HG03108 (cell line): ENCODE measurements around the gene PPP1R14C.
"Not testable (repeated sequence)": the region's sequence is repeated elsewhere in the genome, so short reads cannot be mapped to it uniquely, and the experiment has no call there.

Source experiments
- ATAC-seq: cut with Tn5 transposase; IDR thresholded peaks from one replicate; pipeline ENCODE4 v1.9.1; 2021; ENCODE audit warnings: moderate library complexity; ENCODE audit not compliant: unreplicated experiment

PPP1R14C gene

DNA sequence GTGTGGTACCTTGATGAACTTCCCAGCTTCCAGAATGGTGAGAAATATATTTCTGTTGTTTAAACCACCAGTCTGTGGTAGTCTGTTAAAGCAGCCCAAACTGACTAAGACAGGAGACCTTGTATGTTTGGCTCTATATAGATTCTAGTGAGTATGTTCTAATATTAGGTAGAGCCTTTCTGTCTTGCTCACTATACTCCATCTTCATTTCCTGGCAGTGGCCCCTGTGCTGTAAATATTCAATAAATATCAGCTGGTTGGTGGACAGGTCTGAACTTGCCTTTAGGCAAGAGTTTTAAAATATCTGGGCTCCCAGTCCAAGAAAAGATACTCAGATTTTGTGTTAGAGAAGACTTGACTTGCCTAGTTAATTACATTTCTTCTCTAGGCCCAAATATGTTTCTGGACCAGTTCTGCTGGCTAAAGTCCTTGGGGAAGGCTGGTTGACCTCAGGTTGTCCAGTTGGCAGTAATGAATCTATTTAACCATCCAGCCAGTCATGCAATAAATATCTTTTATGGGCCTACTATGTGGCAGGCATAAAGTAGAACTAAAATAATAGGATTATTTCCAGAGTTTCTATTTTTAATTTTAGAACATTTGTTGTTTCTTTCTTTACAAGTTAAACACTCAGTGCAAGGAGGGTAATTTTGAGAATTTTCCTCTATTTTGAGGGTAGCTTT is 22.3 kb downstream of the PPP1R14C start:
- no peak for ATAC-seq

DNA sequence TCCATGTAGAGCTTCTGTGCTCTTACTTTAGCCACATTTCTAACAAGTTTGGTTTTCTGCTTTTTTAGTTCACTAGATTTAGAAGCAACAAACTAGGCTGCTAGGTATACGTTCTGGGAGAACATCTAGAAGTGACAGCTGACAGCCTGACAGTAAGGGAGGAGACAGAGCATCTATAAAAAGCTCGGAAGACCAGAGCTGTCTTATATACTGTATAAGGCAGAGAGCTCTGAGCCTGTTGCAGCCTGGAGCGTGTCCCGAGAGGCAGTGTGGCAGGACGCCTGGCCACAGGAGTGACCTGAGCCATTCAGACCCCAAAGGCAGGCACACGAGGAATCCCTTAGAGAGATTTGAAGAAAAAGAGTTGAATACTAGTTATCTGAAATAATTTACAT is 24.6 kb downstream of the PPP1R14C start:
- no peak for ATAC-seq

DNA sequence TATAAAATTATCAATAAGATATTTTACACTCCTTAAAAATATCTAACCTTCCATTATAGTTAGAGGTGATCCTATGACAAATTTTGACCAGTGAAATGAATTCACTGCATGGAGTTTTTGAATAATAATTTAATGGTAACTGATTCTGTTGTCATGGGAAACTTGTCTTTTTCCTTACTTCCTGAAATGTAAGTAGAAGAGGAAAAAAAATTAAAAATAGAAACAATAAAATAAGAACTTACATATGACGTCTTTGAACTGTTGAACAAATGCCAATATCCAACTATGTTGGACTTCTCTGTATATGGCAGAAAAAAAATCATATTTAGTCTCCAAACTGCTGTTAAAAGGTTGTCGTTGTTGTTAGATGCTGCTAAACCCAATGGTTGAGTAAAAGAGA is 26.3 kb downstream of the PPP1R14C start:
- ATAC-seq: no peak

DNA sequence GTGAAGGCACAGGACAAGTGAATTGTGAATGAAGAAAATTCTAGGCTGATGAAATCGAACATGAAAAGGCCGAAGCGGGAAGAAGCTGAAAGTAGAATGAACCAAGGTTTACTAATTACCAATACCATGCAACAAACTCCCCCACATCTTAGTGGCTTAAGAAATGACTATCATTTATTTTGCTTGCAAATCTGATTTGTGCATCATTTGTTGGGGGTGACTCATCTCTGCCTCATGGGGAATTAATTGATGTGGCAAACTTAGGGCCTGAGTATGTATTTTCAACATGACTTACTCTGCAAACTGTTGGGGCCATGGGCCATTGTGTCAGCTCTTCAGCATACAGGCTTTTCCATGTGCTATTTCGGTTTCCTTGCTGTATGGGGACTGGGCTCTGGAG is 26.8 kb downstream of the PPP1R14C start:
- no peak for ATAC-seq

DNA sequence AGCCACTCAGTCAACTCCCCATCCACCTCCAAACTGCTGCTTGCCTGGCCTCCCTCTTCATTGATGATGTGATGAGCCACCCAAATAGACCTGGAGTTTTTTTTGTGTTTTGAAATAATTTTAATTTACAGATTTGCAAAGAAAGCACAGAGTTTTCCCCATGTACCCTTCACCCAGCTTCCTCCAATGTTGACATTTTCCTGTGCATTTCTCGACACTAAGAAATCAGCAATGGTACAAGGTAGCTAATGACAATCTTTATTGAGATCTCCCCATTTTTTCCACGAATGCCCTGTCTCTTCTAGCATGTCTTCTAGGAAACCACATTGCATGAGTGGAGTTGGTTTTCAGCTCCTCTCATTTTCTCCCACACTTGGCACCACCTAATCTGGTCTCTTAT is 30.1 kb downstream of the PPP1R14C start:
- ATAC-seq: no peak

DNA sequence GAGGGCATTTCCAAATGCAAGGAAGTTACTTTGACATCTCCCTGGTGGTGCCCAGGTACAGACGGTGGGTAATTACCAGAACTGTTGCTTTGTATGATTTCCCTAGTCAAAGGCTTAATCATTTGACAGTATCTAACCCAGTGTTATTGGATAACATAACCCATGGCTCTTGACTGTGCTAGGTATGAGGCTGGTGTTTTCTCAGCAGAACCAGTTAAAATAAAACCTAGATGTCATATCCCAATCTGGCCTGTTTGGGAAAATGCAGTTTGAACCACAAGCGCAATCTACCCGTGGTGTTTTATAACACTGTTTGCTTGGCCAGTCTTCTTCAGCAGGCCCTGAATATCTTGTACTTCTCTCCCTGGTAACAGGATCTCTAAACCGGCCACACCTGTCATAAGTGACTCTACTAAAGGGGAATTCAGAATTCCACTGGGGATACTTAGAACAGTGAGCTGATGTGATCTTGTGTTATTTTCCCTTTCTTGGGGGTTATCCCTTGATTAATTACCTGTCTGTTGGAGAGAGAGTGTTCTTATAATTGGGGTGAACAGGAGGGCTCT is 32.8 kb downstream of the PPP1R14C start:
- no peak for ATAC-seq

DNA sequence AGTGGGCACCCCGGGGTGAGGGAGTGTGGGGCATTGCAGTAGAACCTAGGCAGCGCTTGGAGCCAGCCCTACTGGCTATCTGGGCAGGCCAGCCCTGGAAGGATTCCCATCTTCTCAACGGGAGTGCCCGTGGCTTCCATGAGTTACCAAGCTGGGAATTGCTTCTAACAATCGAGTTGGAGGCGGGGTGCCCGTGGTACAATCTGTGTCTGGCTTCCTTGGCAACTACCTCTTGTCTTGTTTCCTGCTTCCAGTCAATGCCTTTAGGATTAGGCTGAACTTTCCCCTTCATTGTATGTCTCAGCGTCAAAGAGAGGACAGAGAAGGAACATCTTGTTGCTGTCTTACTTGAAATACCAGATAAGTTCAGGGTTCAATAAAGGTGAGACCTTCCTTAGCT is 33.3 kb downstream of the PPP1R14C start:
- ATAC-seq: no peak

DNA sequence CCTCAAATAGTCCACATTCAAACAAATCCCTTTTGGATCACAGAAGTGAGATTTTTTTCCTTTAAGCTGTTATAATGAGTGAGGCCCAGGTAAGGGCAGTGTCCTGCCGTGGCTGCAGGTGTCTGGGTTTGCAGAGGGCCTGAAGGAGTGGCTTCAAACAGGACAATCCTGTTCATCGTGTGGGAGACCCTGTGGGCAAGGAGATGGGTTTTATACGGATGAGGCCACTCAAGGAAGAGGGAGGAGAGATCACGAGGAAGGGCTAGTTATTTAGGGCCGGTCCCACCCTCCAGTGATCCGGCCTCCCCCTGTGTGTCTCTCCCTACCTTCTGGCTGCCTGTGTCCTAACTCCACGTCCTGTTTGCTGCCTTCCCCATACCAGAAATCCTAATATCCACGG is 33.8 kb downstream of the PPP1R14C start:
- ATAC-seq: no peak

DNA sequence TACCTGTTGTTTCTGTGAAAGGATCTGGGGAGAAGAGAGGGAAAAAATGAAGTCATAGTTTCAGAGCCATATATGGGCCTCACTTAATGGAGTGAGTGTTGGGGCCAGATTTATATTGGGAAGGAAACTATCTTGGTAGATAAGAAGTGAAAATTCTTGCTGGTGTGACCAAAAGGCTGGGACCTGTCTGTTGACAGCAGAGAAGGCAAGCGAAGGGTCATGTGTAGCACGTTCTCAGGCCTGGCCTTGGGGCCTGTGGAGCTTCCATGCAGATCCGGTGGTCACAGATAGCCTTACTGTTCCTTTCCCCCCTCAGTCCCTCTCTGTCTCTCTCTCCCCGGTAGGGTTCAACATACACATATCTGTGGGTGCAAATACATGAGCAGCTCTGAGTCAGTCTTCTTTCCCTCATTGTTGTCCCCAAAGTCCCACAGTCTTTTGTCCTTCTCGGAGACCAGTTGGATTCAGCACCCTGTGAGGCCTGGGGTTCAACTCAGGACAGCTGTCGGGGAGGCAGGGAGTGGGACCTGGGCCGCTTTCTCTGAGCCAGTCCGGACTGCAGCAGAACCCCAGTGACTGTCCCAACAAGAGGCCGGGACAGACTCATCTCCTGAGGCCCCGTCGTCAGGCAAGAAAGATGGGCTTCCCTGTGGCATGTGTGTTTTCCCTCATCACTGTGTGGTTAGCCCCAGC is 34.6 kb downstream of the PPP1R14C start:
- ATAC-seq: no peak

DNA sequence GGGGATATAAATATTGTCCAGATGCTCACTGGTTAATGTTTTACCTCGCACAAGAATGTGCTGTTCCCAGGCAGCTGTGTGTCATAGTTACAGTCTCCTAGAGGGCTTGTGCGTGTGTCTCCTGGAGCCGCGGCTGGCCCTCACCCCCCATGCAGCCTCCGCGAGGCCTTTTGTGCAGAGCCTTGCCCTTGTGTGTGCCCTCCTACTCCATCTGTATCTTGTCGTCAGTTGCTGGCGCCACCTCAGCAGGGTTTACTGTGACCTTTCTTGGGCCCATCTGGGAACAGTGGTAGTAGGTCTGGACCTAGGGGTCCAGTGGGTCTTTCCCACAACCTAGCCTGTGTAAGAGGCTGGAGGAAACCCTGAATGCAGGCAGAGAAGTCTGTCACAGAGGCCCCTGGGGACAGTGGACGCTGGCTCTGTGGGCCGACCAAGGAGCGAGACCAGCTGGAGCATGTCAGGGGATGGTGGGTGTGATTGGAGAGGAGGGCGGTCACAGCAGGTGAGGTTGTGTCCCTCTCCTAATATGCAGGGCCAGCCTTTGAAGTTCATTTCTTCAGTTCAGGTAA is 35.2 kb downstream of the PPP1R14C start:
- ATAC-seq: no peak

DNA sequence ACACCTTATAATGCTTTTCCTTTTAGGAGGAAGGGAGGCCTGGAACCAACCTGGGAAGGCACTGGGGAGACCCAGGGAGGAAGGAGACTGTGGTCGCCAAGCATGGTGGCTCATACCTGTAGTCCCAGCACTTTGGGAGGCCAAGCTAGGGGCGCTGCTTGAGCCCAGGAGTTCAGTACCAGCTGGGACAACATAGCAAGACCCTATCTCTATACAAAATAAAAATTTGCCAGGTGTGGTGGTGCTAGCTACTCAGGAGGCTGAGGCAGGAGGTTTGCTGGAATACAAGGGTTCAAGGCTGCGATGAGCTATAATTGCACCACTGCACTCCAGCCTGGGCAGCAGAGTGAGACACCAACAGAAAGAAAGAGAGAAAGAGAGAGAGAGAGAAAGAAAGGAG is 36.2 kb downstream of the PPP1R14C start:
- ATAC-seq: no peak

DNA sequence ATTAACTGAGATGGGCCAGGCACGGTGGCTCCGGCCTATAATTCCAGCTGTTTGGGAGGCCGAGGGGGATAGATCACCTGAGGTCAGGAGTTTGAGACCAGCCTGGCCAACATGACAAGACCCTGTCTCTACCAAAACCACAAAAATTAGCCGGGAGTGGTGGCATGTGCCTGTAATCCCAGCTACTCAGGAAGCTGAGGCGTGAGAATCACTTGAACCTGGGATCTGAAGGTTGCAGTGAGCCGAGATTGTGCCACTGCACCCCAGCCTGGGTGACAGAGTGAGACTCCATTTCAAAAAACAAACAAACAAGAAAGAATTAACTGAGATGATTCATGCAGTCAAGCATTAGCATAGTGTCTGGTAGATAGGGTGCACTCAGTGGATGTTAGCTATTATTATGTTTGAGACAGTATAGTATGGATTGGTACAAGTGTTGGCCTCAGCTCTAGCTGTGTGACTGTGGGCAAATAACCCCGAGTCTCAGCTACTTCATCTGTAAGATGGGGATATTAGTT is 37.1 kb downstream of the PPP1R14C start:
- ATAC-seq: not testable (repeated sequence)

DNA sequence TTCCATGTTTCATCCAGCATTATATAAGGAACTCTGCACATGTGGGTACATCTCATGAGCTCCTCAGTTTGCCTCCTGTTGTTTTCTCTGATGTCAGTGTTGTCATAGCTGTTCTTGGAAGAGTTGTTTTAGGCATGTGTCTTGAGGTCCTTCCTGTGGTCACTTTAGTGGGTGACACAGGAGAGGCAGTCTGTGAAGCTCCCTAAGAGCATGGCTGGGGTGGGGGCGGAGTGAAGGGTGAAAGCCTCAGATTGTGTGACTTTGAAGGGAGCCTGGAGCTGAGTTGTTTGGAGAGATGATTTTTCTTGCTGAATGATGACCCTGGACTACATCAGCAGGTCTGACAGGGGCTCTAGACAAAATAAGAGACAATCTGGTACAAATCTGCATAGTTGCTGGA is 37.7 kb downstream of the PPP1R14C start:
- no peak for ATAC-seq

DNA sequence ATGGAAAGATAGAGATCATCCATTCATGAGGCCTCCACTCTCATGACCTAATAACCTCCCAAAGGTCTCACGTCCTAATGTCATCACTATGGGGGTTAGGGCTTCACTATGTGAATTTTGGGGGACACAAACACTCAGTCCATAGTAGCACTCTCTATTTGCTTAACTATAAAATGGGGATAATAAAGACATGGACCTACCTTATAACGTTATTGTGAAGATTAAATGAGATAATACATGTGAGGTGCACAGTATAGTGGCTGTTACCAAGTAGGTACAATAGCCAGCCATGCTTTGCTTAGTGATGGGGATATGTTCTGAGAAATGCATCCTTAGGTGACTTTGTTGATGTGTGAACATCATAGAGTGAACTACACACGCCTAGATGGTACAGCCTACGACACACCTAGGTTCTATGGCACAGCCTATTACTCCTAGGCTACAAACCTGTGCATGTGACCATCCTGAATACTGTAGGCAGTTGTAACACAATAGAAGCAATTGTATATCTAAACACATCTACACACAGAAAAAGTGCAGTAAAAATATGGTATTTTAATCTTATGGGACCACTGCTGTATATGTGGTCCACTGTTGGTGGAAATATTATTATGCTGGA is 39.7 kb downstream of the PPP1R14C start:
- ATAC-seq: no peak

DNA sequence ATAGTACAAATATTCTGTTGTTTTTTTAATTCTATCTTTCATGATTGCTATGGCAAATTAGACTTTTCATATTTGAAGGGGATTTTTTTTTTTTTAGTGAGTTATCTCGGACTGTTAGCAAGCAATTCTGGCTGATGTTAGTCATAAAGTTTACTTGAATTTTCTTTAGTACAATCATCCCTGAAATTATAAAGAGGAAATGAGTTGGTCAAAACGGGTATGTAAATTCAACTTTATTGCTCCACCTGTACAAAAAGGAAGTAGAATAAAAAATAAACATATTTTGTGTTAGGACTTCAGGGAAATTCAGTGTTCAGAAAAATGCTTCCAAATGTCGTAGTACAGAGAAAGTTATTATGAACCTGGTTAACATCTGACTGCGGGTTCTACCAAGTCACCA is 40.3 kb downstream of the PPP1R14C start:
- no peak for ATAC-seq

DNA sequence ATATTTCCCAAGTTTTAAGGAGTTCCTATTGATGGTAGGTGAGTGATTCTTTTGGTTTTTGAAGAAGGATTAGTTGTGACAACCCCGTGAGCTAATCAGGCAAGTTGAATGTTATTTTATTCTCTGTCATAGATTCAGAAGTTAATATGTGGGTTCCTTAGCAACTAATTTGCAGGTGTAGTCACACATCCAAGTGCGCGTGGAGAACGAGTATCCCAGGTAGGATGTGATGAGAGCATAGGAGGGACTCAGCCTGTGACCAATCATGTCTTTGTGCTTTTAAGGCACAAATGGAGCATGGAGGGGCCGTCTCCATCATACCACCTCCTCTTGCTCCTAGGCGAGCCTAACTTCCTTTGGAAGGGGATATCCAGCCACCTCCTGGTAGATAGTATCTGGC is 41.1 kb downstream of the PPP1R14C start:
- no peak for ATAC-seq

DNA sequence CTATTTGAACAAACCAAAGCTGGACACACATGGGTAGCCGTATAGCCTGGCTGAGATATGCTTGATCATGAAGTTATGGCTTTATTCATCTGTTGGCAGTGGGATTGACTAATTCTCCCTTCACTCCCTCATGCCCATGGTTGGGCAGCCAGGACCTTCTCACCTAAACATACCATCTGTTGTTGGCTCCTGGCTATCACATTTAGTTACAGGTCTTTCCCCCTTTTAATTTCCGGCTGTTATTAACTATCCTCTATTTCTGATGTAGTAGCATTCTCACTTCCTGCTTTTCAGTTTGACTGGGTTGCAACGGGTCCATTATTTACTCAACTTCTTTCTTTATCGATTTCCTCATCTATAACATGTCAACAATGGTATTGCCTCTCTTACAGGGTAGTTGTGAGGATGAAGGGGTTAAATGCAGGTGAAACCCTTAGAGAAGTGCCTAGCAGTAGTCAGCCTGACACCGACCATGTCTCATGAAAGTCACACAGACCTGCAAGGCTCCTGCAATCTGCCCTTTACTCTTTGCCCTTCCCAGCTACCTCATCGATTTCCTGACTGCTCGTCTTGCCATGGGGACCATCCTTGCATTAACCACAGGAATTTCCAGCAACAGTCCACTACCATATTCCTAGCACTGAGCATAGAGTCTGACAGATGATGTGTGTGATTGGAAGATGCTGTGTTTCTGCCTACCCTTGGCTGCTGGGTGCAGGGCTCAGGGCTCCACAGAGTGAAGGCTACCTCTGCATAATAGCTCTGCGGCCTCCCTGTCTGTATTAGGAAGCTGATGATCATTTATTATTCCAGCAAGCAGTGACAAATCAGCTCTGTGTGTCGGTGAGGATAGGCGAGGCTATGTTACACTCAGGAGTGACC is 42.2 kb downstream of the PPP1R14C start:
- ATAC-seq: no peak

DNA sequence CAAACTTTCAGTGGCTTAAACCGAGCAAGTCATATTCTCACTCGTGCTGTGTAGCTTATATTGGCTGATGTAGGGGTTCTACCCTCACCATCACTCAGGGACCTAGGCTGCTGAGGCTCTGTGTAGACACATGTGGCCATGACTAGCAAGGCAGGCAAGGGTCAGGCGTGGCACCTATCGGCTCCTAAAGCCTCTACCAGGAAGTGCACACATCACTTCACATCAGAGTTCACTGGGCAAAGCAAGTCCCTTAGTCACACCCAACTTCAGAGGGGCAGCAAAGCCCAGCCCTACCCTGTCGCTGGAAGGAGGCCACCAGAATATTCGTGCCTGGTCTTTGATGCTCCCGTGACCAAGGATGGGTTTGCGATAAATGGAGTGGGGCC is 42.9 kb downstream of the PPP1R14C start:
- no peak for ATAC-seq

DNA sequence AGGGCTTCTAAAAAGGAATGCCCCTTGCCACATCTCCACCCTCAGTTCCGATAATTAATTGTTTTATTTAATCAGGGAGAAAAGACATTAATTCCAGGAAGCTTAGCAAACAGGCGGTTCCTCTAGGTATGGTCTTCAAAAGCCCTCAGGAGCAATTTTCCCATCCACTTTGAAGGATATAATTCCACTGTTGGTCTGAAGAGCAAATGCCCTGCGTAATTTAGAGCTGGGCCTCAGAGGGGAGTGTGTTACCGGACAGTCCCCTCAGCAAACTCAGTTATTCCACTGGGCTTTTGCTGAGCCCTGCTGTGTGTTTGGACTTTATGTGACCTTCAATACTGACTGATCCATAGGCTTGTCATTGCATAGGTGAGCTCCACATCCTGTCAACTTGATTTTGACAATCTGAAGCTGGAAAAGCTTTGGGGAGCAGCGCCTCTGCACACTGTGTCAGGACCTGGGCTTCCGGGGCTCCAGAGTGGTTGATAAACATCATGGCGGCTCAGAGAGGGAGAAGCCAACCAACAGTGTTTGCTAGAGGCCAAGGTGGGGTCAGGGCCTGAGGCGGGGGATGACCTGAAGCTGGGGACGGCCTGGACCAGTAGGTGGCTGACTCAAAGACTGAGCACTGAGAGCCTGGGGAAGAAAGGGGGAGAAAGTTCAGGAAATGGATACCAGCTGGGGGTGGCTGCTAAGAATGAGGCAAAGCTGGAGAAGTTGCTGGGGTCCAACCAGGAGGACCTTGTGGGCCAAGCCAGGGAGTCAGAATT is 43.5 kb downstream of the PPP1R14C start:
- no peak for ATAC-seq

DNA sequence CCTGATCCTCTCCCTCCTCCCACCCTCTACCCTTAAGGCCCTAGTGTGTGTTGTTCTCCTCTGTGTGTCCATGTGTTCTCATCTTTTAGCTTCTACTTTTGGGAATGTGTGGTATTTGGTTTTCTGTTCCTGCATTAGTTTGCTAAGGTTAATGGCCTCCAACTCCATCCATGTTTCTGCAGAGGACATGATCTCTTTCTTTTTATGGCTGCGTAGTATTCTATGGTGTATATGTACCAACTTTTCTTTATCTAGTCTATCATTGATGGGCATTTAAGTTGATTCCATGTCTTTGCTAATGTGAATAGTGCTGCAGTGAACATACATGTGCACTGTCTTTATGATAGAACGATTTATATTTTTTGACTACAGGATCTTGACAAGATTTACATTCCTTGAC is 44.6 kb downstream of the PPP1R14C start:
- not testable (repeated sequence) for ATAC-seq
